ENCODE results near the gene LRRC71.

GRCh38 chr1:156959925-156960324, 39.5 kb downstream of the LRRC71 start:
- TF ChIP-seq CTCF (IDR thresholded peaks at IDR 0.05) (no peak), POLR2A (IDR thresholded peaks at IDR 0.05) (no peak)

Data from testis (tissue), 2 donors.